GM12878 (cell line): ENCODE measurements around the gene VCL. TPM values are rescaled to one million over a fixed set of nuclear protein-coding genes. Genes with fewer than 3 reads are reported as not detected.

Experiments
- ATAC-seq: fragments of 200-7000 bp; cut with Tn5 transposase; 3 replicates; pipeline ENCODE4 v1.9.1; 2020; ENCODE audit warnings: mild to moderate bottlenecking, moderate library complexity
- BruUV-seq: library from RNA; stranded (reverse); fragments of 400-500 nt; replicated peaks from 2 replicates; lab custom pipeline; 2021; lab: Mats Ljungman, UMichigan
- CTCF ChIA-PET: fragments of 300-600 bp; sonication (Branson Sonifier 250); formaldehyde crosslinking; extraction: SDS; loops from one replicate; lab custom pipeline; 2021; ENCODE audit warnings: inconsistent platforms; lab: Yijun Ruan, JAX
- POLR2A ChIA-PET: fragments of 350-600 bp; formaldehyde crosslinking; extraction: SDS; loops from one replicate; lab custom pipeline; 2021; ENCODE audit warnings: inconsistent platforms; lab: Charles Lee
- RAD21 ChIA-PET: fragments of 300-600 bp; sonication (Branson Sonifier 250); formaldehyde crosslinking; loops from one replicate; lab custom pipeline; 2023; ENCODE audit warnings: antibody characterized with exemption; ENCODE audit not compliant: unreplicated experiment; lab: Charles Lee
- SMC1A ChIA-PET: fragments of 300-600 bp; sonication (Branson Sonifier 250); formaldehyde crosslinking; loops from one replicate; lab custom pipeline; 2023; ENCODE audit not compliant: unreplicated experiment, uncharacterized antibody; lab: Charles Lee
- DNase-seq: peaks from one replicate; pipeline ENCODE4 v3.0.0-alpha.2; 2011; ENCODE audit warnings: low read depth, low spot score
- FAIRE-seq: peaks from 3 replicates; lab custom pipeline; 2011; peaks lifted over from hg19 to GRCh38; lab: Jason Lieb, UNC
- H2AFZ ChIP-seq: 2 replicates; pipeline ENCODE4 v1.6.0; 2011; ENCODE audit warnings: low read depth, low read length, control low read depth; ENCODE audit not compliant: control insufficient read depth
- H3K27ac ChIP-seq: 2 replicates; pipeline ENCODE4 v1.5.1; 2011; ENCODE audit warnings: control low read depth; ENCODE audit not compliant: control insufficient read depth, insufficient read depth
- H3K27me3 ChIP-seq, 2 experiments: replicated peaks in 1 of 2; 2 replicates each; pipeline versions ENCODE4 v1.6.0 to v1.6.1; 2011; ENCODE audit warnings: low read length in 1 of 2; ENCODE audit not compliant: control insufficient read depth in 2 of 2, insufficient read depth in 2 of 2
- H3K36me3 ChIP-seq, 2 experiments: 2 replicates each; pipeline ENCODE4 v1.5.1; 2011; ENCODE audit warnings: low read length in 1 of 2; ENCODE audit not compliant: control insufficient read depth in 2 of 2, insufficient read depth in 2 of 2
- H3K4me1 ChIP-seq: 2 replicates; pipeline ENCODE4 v1.6.1; 2011; ENCODE audit warnings: mild to moderate bottlenecking, low read length, moderate library complexity, mixed read lengths; ENCODE audit not compliant: control insufficient read depth, insufficient read depth
- H3K4me2 ChIP-seq: 2 replicates; pipeline ENCODE4 v1.6.0; 2011; ENCODE audit warnings: control low read depth; ENCODE audit not compliant: control insufficient read depth, insufficient read depth
- H3K4me3 ChIP-seq: fragments of 200-600 bp; sonication (generic); 2 replicates; pipeline ENCODE4 v1.5.1; 2016
- H3K79me2 ChIP-seq: 2 replicates; pipeline ENCODE4 v1.6.0; 2011; ENCODE audit warnings: low read length; ENCODE audit not compliant: control insufficient read depth, insufficient read depth
- H3K9ac ChIP-seq: 2 replicates; pipeline ENCODE4 v1.8.0; 2011; ENCODE audit warnings: low read length, control low read depth, mixed read lengths; ENCODE audit not compliant: control insufficient read depth, insufficient read depth
- H3K9me3 ChIP-seq: replicated peaks from 3 replicates; pipeline ENCODE4 v1.5.1; 2011; ENCODE audit warnings: mild to moderate bottlenecking, low read length; ENCODE audit not compliant: control insufficient read depth, insufficient read depth
- H4K20me1 ChIP-seq: 2 replicates; pipeline ENCODE4 v1.6.0; 2011; ENCODE audit not compliant: control insufficient read depth, insufficient read depth
- ATF7 ChIP-seq: fragments of 450-650 bp; IDR thresholded peaks from 2 replicates; pipeline ENCODE4 v1.6.1; 2016; ENCODE audit warnings: low read depth, mild to moderate bottlenecking
- BRCA1 ChIP-seq: IDR thresholded peaks from 2 replicates; pipeline ENCODE4 v1.6.1; 2011; ENCODE audit warnings: low read depth, low read length, improper control_type of control experiment
- GABPA ChIP-seq: IDR thresholded peaks from 2 replicates; pipeline ENCODE4 v1.6.1; 2014; ENCODE audit warnings: antibody characterized with exemption, low read depth, mild to moderate bottlenecking, inconsistent platforms
- NFIC ChIP-seq: IDR thresholded peaks from 2 replicates; pipeline ENCODE4 v1.6.1; 2012; ENCODE audit warnings: low read depth, mild to moderate bottlenecking, inconsistent platforms, low read length, moderate library complexity
- RAD21 ChIP-seq: IDR thresholded peaks from 2 replicates; pipeline ENCODE4 v1.6.1; 2011; ENCODE audit warnings: mild to moderate bottlenecking, low read depth, low read length, moderate library complexity; ENCODE audit not compliant: insufficient read depth
- SP1 ChIP-seq: IDR thresholded peaks from one replicate; pipeline ENCODE4 v1.6.1; 2011; ENCODE audit warnings: low read depth, low read length
- TARDBP ChIP-seq: IDR thresholded peaks from 2 replicates; pipeline ENCODE4 v1.6.1; 2016; ENCODE audit warnings: borderline replicate concordance
- WGBS: methylation state at CpG from one replicate; pipeline ENCODE4 v1.1.6; 2016; ENCODE audit warnings: low lambda C conversion rate; ENCODE audit not compliant: insufficient replicate concordance, insufficient coverage; ENCODE audit errors: missing lambda C conversion rate; 5-methylcytosine and 5-hydroxymethylcytosine counted together
- in situ Hi-C: fragments of 300-500 bp; cut with MboI; formaldehyde crosslinking; loops from 9 replicates; pipeline ENCODE4 v1.14.3; 2018; ENCODE audit warnings: mixed read lengths
- intact Hi-C: fragments of 100-400 bp; cut with micrococcal nuclease; formaldehyde crosslinking; loops from one replicate; pipeline ENCODE4 v1.14.2; 2022; ENCODE audit not compliant: unreplicated experiment
- polyA plus RNA-seq, 11 experiments: library from polyadenylated mRNA; depleted of rRNA in 4 of 11; unstranded in 6 of 11; stranded (reverse) in 5 of 11; fragments of >200 nt; fragmentation: Nextera tagmentation in 4 of 11; fragmentation: Illumina TruSeq in 1 of 11; extraction: Ambion mirVana in 4 of 11; extraction: Trizol in 1 of 11; gene quantifications; 1 replicate in 1 of 11; 2 replicates in 10 of 11; pipeline versions ENCODE4 v1.2.1 to v1.2.3, GENCODE V29; 2011 to 2016; ENCODE audit warnings: inconsistent platforms in 2 of 11, missing spikeins in 2 of 11, low read depth in 1 of 11
- total RNA-seq, 4 experiments: library from RNA; depleted of rRNA in 3 of 4; stranded (reverse); fragments of >200 nt in 3 of 4; fragmentation: Illumina TruSeq in 1 of 4; extraction: Trizol in 1 of 4; gene quantifications; 2 replicates each; pipeline versions ENCODE4 v1.2.1 to v1.2.3, GENCODE V29; 2013 to 2021
- TF ChIP-seq, protein P1 (sequence below): IDR thresholded peaks from 2 replicates; pipeline ENCODE4 v1.6.1; 2012; ENCODE audit warnings: improper control_type of control experiment, low read depth, low read length; ENCODE audit not compliant: insufficient replicate concordance
- TF ChIP-seq, protein P2 (sequence below): IDR thresholded peaks from 2 replicates; pipeline ENCODE4 v1.6.1; 2011; ENCODE audit warnings: low read depth, mild to moderate bottlenecking, low read length, moderate library complexity, borderline replicate concordance; ENCODE audit errors: extremely low read depth
- TF ChIP-seq, protein P3 (sequence below): fragments of 450-650 bp; formaldehyde crosslinking; IDR thresholded peaks from 2 replicates; pipeline ENCODE4 v1.4.0; 2020; ENCODE audit warnings: mild to moderate bottlenecking, moderate library complexity

The VCL gene
- total and polyA plus RNA-seq, 10 of the 15 experiments (the other 5 are each of a cell fraction or from before 2014, with no cell fraction given): 6.7 to 54.6 (median 24.3) TPM

DNA sequence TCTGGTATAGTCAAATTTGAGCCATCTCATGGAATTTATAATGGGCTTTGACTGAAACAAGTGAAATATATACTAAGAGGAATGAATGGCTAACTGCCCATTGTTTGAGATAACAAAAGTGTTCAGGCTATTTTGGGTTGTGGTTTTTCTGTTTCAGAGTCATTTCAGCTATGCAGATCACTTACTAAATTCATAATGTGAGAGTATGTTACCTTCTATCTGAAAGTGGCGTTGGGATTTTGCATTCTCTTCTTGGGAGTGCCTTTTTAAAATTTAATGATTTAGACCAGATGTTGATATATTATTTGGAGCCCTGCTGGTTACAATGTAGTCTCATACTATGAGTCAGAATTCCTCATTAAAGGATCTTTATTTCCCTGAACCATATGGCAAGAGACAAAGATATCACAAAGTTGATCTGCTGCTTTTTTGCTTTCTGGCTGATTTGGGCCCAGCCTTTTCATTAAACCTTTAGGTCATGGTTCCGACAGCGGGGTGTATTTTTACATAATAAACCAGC is 10.4 kb downstream of the VCL start:
- Histone ChIP-seq H3K79me2 (no peaks in the 10 kb centered on the region; the same call in 1 of the 2 replicates), H3K4me3 (peak overlapping the region; percentile 48; the same call in 1 of the 2 replicates), H3K4me1 (peaks cover 27% of the 10 kb centered on the region), H3K9me3 (no peaks in the 10 kb centered on the region), H3K4me2 (peak overlapping the region; percentile 61), H3K27me3 (no peaks in the 10 kb centered on the region; a peak in 1 of 4 replicates), H2AFZ (no peak overlapping the region), H4K20me1 (no peaks in the 10 kb centered on the region), H3K9ac (no peak overlapping the region), H3K36me3 (no peaks in the 10 kb centered on the region), H3K27ac (no peak overlapping the region)
- ChIA-PET SMC1A (interaction anchor here (1.1 to 1.4 kb wide), 4 partner anchors 13 to 51 kb away, joined by 3 to 5 read pairs (median 4); no protein-coding TSS in a partner anchor), RAD21 (interaction anchor here (1.5 kb wide), 1 partner anchor 9 kb away, joined by 3 read pairs; no protein-coding TSS in a partner anchor), CTCF (interaction anchor here (0.7 to 1.8 kb wide), 6 partner anchors 8 to 122 kb away, joined by 3 to 5 read pairs (median 4); no protein-coding TSS in a partner anchor), POLR2A (interaction anchor here (1.3 to 1.6 kb wide), 2 partner anchors 9 to 46 kb away, joined by 3 to 5 read pairs; no protein-coding TSS in a partner anchor)
- ATAC-seq: peak; percentile 86
- in situ Hi-C loops (no loop called here), intact Hi-C loops (no loop called here)
- WGBS: 63% methylated on average over 3 of the region's 3 CpGs
- BruUV-seq: no TSS peak
- DNase-seq: no peak
- FAIRE-seq: peak; percentile 65
- TF ChIP-seq TARDBP (no peak), GABPA (0 out of 2 replicates have a peak, but pooled peaks have one; percentile 30), BRCA1 (no peak), NFIC (peak; percentile 89), SP1 (no peak), ATF7 (0 out of 2 replicates have a peak, but pooled peaks have one; percentile 23), RAD21 (no peak)
- TF ChIP-seq, protein P1, sequence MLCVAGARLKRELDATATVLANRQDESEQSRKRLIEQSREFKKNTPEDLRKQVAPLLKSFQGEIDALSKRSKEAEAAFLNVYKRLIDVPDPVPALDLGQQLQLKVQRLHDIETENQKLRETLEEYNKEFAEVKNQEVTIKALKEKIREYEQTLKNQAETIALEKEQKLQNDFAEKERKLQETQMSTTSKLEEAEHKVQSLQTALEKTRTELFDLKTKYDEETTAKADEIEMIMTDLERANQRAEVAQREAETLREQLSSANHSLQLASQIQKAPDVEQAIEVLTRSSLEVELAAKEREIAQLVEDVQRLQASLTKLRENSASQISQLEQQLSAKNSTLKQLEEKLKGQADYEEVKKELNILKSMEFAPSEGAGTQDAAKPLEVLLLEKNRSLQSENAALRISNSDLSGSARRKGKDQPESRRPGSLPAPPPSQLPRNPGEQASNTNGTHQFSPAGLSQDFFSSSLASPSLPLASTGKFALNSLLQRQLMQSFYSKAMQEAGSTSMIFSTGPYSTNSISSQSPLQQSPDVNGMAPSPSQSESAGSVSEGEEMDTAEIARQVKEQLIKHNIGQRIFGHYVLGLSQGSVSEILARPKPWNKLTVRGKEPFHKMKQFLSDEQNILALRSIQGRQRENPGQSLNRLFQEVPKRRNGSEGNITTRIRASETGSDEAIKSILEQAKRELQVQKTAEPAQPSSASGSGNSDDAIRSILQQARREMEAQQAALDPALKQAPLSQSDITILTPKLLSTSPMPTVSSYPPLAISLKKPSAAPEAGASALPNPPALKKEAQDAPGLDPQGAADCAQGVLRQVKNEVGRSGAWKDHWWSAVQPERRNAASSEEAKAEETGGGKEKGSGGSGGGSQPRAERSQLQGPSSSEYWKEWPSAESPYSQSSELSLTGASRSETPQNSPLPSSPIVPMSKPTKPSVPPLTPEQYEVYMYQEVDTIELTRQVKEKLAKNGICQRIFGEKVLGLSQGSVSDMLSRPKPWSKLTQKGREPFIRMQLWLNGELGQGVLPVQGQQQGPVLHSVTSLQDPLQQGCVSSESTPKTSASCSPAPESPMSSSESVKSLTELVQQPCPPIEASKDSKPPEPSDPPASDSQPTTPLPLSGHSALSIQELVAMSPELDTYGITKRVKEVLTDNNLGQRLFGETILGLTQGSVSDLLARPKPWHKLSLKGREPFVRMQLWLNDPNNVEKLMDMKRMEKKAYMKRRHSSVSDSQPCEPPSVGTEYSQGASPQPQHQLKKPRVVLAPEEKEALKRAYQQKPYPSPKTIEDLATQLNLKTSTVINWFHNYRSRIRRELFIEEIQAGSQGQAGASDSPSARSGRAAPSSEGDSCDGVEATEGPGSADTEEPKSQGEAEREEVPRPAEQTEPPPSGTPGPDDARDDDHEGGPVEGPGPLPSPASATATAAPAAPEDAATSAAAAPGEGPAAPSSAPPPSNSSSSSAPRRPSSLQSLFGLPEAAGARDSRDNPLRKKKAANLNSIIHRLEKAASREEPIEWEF: no peak
- TF ChIP-seq, protein P2, sequence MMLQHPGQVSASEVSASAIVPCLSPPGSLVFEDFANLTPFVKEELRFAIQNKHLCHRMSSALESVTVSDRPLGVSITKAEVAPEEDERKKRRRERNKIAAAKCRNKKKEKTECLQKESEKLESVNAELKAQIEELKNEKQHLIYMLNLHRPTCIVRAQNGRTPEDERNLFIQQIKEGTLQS: no peak
- TF ChIP-seq, protein P3, sequence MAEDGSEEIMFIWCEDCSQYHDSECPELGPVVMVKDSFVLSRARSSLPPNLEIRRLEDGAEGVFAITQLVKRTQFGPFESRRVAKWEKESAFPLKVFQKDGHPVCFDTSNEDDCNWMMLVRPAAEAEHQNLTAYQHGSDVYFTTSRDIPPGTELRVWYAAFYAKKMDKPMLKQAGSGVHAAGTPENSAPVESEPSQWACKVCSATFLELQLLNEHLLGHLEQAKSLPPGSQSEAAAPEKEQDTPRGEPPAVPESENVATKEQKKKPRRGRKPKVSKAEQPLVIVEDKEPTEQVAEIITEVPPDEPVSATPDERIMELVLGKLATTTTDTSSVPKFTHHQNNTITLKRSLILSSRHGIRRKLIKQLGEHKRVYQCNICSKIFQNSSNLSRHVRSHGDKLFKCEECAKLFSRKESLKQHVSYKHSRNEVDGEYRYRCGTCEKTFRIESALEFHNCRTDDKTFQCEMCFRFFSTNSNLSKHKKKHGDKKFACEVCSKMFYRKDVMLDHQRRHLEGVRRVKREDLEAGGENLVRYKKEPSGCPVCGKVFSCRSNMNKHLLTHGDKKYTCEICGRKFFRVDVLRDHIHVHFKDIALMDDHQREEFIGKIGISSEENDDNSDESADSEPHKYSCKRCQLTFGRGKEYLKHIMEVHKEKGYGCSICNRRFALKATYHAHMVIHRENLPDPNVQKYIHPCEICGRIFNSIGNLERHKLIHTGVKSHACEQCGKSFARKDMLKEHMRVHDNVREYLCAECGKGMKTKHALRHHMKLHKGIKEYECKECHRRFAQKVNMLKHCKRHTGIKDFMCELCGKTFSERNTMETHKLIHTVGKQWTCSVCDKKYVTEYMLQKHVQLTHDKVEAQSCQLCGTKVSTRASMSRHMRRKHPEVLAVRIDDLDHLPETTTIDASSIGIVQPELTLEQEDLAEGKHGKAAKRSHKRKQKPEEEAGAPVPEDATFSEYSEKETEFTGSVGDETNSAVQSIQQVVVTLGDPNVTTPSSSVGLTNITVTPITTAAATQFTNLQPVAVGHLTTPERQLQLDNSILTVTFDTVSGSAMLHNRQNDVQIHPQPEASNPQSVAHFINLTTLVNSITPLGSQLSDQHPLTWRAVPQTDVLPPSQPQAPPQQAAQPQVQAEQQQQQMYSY (CRISPR knock-in tag): no peak
